Posterior vena cava (tissue), 2 donors: Measurements from ENCODE around the gene PLEKHH1. TPM values are rescaled to one million over a fixed set of nuclear protein-coding genes. Genes with fewer than 3 reads are reported as not detected.
A peak's percentile ranks its signal among the peaks of the same experiment; 100 is the strongest.

Source experiments
- DNase-seq: peaks from one replicate; pipeline ENCODE4 v3.0.0-alpha.2; 2020; ENCODE audit warnings: low spot score
- intact Hi-C, 2 donors: fragments of 100-400 bp; cut with DNase I; formaldehyde crosslinking; loops; one replicate each; pipeline versions ENCODE4 v1.14.1 to v1.14.2; 2022 to 2023
- total RNA-seq, 2 donors: library from RNA; stranded (reverse); fragmentation: NEBNext Ultra II Directional; extraction: Animal tissue kit (Norgen Biotek cat#: 25700); gene quantifications; one replicate each; pipeline ENCODE4 v1.2.1, GENCODE V29; 2021
- donor health status: DM: yes; HTN: yes; CAD: no.
- donor health status: DM: yes; HTN: yes; CAD: no.

PLEKHH1 gene
- total RNA-seq, 2 donors from 2014 or later: 1.4 to 1.8 TPM

DNA sequence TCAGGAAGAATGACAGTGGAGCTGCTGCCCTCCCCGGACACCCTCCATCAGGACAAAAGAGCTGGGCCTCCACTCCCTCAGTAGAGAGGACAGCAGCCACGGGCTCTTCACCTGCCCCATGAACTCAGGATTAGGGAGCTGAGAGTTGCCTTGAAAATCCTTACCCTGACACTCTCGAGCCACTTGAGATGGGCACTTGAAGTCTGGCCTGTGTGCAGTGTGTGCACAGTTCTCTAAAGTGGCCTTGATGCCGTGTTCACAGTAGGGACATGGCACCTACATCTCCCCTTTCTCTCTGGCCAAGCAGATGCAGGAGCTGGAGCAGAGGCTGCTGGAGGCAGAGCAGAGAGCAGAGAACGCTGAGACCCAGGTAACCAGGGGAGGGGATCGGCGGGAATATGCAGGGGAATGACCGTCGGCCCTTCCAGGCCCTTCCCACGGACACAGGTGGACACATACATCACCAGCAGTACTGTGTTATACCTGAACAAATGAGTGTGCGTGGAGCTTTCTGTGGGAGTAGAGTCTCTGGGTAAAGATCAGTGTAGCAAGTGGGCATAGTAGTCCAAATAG is 22.5 kb downstream of the PLEKHH1 start:
- intact Hi-C loops: no loop called here
- DNase-seq: peak; percentile 47

DNA sequence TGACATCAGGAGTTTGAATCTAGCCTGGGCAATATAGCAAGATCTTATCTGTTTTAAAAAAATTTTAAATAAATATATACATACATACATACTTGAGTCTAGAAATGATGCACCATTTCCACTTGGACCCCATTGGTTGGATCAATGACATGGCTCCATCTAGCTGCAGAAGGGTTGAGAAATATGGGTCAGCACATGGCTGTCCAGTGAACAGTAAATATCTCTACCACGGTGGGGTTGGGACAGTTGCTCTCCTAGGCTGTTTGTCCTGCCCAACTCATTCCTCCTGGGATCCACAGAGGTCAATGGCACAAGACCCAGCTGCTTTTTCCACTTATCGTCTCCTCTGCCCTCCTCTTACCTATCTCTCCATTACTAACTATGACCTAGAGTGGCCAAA is 23.6 kb downstream of the PLEKHH1 start:
- intact Hi-C loops: no loop called here
- no peak for DNase-seq

DNA sequence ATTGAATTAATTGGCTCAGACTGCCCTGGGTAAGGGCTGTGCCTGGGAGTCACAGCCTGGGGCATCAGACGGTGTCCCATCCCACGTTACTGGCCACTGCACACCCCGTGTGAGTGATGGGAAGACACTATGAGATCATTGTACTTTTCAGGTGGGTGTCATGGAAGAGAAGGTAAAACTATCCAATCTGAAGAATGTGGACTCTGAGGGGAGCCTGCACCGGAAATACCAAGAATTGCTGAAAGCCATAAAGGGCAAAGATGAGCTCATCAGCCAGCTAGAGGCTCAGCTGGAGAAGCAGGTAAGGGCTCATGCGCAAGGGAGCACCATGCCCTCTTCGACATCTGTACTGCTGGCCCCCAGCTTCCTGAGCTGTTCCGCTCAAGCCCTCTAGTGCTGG is 24.0 kb downstream of the PLEKHH1 start:
- intact Hi-C loops: no loop called here
- peak; percentile 15 for DNase-seq

DNA sequence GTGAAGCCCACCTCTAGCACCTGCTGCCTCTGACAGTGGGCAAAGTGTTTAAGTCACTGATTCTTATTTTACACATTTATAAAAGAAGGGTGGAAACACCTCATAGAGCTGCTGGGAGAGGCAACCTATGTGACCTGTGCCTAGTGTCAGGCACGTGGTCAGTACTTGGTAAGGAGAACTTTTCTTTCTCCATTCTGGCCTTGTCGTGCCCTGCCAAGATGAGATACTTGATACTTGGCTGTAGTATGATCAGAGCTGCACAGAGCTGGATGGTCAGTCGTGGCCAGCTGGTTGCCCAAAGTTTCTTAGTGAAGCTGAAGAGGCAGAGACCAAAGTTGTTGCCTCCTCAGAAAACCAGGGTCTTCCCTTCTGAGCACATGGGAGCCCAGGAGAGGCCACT is 24.6 kb downstream of the PLEKHH1 start:
- no peak for DNase-seq
- intact Hi-C loops: no loop called here

DNA sequence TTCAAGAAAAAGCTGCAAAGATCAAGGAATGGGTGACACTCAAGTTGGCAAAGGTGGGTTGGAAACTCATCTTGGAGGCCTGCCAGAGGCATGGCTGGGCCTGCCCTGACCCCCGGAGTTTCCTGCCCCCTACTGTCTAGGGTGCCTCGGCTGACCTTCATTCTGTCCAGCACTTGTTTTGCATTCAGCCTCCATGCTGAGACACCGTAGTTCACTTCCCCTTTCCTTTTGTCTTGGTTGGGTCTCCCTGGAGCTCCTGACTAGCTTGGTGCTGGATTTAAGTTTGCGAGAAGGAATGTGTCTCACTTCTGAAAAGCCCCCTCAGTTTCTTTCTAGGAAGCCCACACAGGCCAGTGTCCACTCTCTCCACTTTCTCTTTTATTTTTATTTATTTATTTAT is 26.5 kb downstream of the PLEKHH1 start:
- intact Hi-C loops: loop anchor here in 1 of 2 donors (10.0 kb wide), 1 partner anchor 1165 kb away; no protein-coding TSS in a partner anchor
- DNase-seq: no peak

DNA sequence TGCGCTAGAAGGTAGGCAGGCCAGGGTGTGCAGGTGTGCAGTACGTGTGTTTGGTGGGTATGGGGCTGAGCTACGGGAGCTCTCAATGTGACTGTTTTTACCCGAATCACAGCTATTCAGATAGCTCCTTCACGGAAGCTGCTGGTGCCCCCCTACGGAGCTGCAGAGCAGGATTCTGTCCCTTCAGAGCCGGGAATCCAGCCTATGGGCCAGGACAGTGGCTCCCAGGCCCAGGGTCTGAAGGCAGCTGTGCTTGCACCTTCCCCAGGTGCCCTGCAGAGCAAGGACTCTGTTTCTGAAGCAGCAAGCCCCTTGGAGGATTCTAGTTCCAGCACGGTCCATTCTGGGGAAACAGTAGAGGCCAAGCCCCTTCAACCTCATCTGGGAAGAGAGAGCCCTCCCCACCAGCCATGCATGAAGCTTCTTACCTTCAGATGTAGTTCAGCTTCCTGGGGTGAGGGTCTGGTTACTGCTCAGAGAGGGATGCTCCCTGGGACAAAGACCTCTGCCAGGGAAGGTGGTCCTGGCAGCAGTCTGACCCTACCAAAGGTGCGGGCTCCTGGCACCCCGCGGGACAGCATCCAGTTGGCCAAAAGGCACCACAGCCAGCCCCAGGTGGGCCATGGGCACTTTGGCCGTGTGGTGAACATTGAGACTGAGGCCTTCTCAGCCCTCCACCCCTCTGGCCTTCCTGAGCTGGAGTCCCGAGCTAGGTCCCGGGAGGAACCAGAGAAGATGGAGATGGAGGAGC is 29.1 kb downstream of the PLEKHH1 start:
- DNase-seq: peak; percentile 50
- intact Hi-C loops: loop anchor here in 1 of 2 donors (10.0 kb wide), 1 partner anchor 1163 kb away; no protein-coding TSS in a partner anchor

DNA sequence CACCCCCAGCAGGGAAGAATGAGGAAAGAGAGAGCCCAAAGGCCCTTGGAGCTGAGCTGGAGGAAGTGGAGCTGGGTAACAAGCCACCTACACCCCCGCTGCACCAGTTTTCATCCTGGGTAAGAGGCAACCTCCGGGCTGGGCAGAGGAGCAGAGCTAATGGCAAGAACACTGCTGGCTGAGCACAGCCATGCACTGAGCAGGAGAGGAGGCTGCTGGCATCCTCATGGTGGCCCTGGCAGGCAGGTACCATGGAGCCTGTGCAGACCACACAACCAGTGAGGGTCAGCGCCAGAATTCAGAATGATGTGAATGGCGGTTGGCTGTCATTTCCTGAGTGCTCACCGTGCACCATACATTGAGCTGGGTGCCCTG is 29.7 kb downstream of the PLEKHH1 start:
- DNase-seq: peak; percentile 52
- intact Hi-C loops: loop anchor here in 1 of 2 donors (10.0 kb wide), 1 partner anchor 1162 kb away; no protein-coding TSS in a partner anchor

DNA sequence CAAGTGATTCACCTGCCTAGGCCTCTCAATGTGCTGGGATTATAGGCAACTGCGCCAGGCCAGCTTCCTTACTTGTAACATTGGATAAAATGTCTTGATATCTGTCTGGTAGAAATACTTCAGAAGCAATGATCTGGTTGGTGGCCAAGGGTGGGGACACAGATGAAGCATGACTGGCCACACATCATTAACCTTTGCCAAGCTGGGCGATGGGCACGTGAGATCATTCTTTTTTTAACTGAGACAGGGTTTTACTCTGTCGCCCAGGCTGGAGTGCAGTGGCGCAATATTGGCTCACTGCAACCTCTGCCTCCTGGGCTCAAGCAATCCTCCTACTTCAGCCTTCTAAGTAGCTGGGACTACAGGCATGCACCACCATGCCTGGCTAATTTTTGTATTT is 31.1 kb downstream of the PLEKHH1 start:
- intact Hi-C loops: loop anchor here in 1 of 2 donors (10.0 kb wide), 1 partner anchor 1161 kb away; no protein-coding TSS in a partner anchor
- peak; percentile 16 for DNase-seq

DNA sequence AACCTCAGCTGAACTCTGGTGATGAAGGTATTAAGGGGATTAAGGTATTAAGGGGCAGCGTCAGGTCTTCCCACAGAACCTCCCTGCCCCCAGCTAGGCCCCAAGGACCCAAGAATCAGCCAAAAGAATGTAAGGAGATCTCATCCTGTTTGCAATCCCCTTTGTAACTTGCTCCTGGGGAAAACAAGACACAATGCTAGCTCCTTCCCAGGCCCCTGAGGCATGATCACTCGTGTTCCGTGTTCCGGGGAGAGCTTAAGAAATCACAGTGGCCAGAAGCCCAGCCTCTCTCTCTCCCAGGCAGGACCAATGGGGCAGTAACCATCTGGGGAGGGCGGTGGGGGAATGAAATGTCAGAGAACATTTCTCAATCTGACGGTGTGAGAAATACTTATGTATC is 33.8 kb downstream of the PLEKHH1 start:
- intact Hi-C loops: loop anchor here (5.0 to 10.0 kb wide), 2 partner anchors 140 to 1158 kb away; no protein-coding TSS in a partner anchor
- DNase-seq: peak; percentile 47

DNA sequence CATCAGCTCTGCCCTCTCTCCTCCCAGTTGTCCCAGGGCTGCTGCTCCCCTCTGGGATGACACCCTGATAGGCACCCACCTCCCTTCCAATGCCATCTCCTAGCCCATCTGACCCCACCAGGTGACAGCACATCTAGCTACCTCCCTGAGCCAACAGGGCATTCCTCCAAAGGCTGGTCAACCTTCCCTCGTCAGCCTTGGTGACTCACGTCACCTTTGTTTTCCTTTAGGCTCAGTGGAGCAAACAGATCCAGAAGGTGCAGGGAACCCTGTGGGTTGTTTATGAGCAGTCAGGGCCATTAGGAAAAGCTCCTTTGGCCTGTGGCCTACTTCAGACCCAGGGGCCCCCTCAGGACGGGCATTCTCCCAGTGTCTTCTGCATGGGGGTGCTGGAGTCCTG is 34.6 kb downstream of the PLEKHH1 start:
- intact Hi-C loops: loop anchor here (5.0 to 10.0 kb wide), 2 partner anchors 140 to 1157 kb away; no protein-coding TSS in a partner anchor

DNA sequence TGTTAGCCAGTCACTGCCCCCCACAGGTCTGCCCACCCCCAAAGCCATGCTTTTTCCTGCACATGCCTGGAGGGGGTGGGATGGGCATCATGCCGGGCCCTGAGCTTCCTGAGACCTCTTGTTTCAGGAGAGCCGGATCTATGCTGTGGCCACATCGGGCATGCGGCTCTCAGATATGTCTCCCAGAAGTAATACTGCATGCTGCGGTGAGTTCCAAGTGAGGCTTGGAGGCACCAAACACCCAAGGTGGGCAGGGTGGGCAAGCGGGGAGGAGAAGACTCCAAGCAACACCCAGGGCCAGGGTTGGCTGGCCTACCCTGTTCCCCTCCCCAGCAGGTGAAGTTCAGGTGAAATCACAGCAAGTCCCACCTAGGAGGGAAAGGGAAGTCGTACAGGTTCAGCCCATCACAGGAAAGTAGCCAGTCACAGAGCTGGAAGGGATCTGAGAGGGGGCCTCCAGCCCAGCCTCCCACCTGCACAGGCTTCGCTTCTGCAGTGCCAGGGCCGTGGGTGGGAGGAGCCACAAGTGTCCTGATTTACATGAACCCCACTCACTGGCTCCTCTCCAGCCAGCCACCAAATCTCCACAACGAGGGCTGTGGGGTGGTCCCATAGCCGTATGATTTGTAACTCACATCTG is 36.0 kb downstream of the PLEKHH1 start:
- peak; percentile 75 for DNase-seq
- intact Hi-C loops: loop anchor here (5.0 to 10.0 kb wide), 2 partner anchors 142 to 1156 kb away; no protein-coding TSS in a partner anchor

More for the DNA sequence above, 34.6 kb downstream of the PLEKHH1 start:
- peak; percentile 34 for DNase-seq

DNA sequence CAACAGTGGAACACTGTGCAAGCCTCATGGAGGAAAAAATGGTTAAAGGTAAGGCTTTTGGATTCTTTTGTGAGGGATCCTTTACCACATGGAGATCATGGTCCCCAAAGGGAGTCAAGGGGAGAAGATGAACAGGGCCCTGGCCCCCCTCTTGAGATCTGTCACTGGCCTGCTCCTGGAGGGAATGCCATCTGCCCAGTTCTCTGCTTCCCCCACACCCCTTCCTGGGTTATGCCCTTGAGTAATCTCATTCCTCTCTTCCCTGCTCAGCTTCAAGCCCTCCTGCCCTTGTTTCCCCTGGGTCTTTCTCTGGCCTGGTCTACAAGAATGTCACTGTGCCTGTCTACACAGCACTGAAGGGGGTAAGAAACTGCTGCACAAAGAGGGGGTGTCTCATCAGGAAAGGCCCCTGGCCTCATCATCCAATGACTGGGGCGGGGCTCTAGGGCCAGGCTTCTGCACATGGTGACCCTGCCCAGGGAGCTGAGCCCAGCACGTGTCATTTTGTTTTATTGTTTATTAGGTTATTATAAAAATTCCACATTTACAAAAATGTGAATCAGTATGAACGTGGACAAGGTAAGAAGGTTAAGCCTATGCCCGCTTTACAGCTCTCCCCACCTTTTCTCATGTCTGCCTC is 36.7 kb downstream of the PLEKHH1 start:
- DNase-seq: peak; percentile 62
- intact Hi-C loops: loop anchor here (5.0 to 10.0 kb wide), 3 partner anchors 42 to 1155 kb away; no protein-coding TSS in a partner anchor

DNA sequence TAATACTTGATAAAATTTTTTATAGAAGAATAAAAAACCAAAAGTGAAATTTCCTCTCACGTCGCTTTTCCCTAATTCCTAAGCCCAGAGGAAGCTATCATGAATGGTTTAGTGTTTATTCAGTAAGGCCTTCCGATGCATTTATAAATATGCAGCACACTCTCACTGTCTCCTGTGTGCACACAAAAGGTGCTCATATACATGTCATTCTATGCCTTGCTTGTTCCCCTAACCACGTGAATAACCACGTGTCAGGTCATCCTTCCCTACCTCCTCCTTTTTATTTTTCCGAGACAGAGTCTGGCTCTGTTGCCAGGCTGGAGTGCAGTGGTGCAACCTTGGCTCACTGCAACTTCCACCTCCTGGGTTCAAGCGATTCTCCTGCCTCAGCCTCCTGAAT is 37.4 kb downstream of the PLEKHH1 start:
- no peak for DNase-seq
- intact Hi-C loops: loop anchor here in 1 of 2 donors (5.0 kb wide), 2 partner anchors 43 to 143 kb away; no protein-coding TSS in a partner anchor

DNA sequence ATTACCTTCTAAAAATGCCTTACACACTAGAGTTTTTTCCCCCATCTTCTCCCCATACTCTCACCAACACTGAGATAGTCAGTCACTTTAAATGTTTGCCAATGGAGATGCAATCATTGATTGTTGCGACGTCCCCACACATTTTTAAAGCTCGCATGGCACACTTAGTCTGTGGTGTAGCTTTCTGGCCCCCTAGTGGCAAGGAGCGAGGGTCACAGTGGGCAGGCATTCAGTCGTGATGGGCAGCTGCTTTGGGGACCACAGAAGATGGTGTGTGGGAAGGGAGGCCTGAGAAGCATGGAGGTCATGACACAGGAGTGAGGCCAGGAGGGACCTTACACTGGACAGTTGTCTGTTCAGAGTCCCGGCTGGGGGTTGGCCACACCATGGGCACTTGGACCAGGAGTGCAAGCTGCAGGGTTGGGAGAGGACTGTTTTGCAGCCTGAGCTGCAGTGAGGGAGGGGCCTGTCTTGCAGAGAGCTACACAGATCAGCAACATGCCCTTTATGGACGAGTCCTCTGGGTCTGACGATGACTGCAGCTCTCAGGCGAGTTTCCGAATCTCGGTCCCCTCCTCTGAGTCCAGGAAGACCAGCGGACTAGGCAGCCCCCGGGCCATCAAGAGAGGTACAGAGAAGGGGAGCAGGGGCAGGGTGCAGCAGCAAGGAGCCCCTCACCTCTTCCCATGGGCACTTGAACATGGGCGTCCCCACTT is 38.3 kb downstream of the PLEKHH1 start:
- DNase-seq: peak; percentile 86

DNA sequence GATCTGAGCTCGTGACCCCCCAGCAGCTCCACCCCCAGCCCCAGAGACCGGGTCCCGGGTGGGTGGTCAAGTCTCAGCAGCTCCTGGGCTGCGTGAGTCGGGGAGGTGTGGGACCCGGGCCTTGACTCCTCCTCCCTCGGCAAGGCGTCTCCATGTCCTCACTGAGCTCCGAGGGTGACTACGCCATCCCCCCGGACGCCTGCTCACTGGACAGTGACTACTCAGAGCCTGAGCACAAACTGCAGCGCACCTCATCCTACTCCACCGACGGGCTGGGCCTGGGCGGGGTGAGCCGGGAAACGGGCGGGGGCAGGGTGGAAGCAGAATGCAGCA is 38.9 kb downstream of the PLEKHH1 start:
- intact Hi-C loops: loop anchor here in 1 of 2 donors (1.0 to 5.0 kb wide), 3 partner anchors 45 to 157 kb away; no protein-coding TSS in a partner anchor
- peak; percentile 65 for DNase-seq

More for the DNA sequence above, 38.3 kb downstream of the PLEKHH1 start:
- intact Hi-C loops: loop anchor here in 1 of 2 donors (5.0 kb wide), 2 partner anchors 44 to 144 kb away; no protein-coding TSS in a partner anchor

DNA sequence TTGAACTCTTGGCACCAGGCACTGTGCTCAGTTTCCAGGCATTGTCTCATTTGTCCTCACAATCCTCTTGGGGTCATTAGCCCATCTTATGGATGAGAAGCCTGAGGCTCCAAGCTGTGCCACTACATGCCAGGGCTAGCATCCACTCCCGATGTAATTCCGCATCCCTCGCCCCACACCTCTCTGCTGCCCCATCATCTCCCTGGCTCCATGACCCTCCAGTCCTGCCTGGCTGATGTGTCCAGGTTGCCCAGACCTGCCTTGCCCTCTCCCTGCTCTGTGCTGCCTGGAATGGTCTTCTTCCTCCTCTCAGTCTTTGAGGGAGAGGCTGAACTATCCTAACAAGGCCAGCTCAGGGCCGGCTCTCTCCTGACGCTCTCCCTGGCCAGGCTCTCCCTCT is 39.5 kb downstream of the PLEKHH1 start:
- intact Hi-C loops: loop anchor here in 1 of 2 donors (1.0 to 5.0 kb wide), 3 partner anchors 45 to 157 kb away; no protein-coding TSS in a partner anchor
- DNase-seq: peak; percentile 56

DNA sequence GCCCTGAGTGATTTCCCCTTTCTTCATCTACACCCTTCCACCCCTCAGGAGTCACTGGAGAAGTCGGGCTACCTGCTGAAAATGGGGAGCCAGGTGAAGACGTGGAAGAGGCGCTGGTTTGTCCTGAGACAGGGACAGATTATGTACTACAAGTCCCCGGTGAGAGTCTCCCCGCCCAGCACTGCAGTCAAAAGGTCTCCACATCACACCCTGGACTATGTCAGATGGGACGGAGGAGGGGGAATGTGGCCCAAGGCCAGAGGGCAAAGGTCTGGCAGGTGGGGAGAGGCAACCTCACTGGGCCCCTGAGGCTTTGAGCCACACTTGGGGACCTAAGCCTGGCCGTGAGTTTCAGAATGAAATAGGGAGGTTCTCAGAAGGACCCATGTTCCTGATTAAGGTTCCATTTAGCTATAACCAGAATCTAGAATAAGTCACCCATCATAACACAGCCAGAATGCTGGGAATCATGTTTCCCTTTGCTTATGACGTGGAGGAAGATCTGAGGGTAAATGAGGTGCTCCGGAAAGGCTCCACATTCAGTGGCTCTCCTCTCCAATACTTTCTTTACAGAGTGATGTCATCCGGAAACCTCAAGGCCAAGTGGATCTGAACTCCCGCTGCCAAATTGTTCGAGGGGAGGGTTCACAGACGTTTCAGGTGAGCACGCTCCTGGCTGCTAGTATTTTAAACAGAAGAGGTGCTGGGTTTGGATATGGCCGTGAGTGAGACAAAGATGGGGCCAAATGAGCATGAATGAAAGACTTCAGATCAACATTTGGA is 40.3 kb downstream of the PLEKHH1 start:
- intact Hi-C loops: loop anchor here in 1 of 2 donors (5.0 kb wide), 2 partner anchors 46 to 146 kb away; no protein-coding TSS in a partner anchor
- DNase-seq: peak; percentile 30

DNA sequence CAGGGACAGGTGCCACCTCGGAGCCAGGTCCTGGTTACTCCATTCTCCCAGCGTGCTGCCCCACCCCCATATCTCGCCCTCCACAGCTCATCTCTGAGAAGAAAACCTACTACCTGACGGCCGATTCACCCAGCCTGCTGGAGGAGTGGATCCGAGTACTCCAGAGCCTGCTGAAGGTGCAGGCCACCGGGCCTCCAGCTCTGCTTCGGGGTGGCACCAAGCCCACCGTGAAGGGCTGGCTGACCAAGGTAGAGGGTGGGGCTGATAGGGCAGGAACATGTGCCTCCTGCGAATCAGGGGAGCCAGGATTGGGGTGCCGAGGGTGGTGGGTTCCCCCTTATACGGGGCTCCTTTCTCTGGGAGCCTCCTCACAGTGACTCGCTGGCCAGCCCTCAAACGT is 41.1 kb downstream of the PLEKHH1 start:
- DNase-seq: peak; percentile 75
- intact Hi-C loops: loop anchor here in 1 of 2 donors (5.0 kb wide), 2 partner anchors 47 to 147 kb away; no protein-coding TSS in a partner anchor
